ENCODE results near the gene TULP4.

DNA sequence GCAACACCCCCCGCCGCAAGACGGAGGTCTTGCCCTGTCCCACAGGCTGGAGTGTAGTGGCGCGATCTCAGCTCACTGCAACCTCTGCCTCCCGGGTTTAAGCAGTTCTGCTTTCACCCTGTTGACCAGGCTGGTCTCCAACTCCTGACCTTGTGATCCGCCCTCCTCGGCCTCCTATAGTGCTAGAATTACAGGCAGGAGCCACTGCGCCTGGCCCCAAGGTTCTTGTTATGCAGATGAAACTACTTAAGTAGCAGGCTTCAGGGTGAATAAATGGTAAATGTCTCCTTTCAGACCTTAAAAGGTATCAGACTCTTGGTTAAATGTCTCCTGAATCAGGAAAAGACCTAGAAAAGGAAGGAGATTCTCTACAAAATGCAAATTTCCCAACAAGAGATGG is 152.2 kb downstream of the TULP4 start:
- TF ChIP-seq, protein P1, sequence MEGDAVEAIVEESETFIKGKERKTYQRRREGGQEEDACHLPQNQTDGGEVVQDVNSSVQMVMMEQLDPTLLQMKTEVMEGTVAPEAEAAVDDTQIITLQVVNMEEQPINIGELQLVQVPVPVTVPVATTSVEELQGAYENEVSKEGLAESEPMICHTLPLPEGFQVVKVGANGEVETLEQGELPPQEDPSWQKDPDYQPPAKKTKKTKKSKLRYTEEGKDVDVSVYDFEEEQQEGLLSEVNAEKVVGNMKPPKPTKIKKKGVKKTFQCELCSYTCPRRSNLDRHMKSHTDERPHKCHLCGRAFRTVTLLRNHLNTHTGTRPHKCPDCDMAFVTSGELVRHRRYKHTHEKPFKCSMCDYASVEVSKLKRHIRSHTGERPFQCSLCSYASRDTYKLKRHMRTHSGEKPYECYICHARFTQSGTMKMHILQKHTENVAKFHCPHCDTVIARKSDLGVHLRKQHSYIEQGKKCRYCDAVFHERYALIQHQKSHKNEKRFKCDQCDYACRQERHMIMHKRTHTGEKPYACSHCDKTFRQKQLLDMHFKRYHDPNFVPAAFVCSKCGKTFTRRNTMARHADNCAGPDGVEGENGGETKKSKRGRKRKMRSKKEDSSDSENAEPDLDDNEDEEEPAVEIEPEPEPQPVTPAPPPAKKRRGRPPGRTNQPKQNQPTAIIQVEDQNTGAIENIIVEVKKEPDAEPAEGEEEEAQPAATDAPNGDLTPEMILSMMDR (conservative IDR thresholded peaks at IDR 0.05; ENCODE audit: low read length) = no peak
- no peak for TF ChIP-seq EZH2phosphoT487 (IDR thresholded peaks at IDR 0.05; ENCODE audit: borderline replicate concordance)

All from Loucy (cell line).